GM12875 (cell line): ENCODE data around the gene CRIP1.

Source experiments
- H3K4me3 ChIP-seq: one replicate; pipeline ENCODE4 v1.5.1; 2011; ENCODE audit warnings: low read depth, low read length, control low read depth
- TF ChIP-seq, protein P1 (sequence below): IDR thresholded peaks from 2 replicates; pipeline ENCODE4 v1.5.1; 2011; ENCODE audit warnings: low read depth, mild to moderate bottlenecking, control low read depth, inconsistent platforms, low read length, moderate library complexity, borderline replicate concordance; ENCODE audit not compliant: insufficient read depth

The CRIP1 gene

DNA sequence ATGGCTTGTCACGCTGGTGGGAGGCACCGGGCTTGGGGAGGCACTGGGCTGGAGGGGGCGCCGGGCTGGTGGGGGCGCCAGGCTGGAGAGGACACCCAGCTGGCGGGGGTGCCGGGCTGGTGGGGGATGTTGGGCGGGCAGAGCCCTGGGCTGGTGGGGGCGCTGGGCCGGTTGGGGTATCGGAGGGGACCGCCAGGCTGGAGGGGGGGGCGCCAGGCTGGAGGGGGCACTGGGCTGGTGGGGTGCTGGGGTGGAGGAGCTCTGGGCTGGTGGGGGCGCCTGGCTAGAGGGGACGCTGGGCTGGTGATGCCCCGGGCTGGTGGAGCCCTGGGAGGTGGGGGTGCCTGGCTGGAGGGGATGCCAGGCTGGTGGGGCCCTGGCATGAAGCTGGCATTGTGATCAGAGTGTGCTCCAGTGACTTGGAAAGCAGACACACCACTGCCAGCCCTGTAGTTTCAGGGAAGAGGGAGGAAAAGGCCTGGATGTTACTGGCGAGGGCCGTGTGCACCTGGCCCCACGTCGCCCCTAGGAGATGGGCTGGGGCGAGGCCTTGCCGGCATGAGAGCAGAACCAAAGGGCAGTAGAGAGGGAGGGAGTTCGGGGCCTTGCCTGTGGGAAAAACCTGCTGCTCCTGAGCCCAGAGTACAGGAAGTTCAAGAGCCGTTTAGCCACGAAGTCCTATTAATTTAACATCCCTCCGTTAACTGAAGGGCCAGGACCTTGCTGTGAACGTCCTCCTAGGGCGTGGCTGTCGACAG, 17.4 kb downstream of the CRIP1 start:
- TF ChIP-seq, protein P1, sequence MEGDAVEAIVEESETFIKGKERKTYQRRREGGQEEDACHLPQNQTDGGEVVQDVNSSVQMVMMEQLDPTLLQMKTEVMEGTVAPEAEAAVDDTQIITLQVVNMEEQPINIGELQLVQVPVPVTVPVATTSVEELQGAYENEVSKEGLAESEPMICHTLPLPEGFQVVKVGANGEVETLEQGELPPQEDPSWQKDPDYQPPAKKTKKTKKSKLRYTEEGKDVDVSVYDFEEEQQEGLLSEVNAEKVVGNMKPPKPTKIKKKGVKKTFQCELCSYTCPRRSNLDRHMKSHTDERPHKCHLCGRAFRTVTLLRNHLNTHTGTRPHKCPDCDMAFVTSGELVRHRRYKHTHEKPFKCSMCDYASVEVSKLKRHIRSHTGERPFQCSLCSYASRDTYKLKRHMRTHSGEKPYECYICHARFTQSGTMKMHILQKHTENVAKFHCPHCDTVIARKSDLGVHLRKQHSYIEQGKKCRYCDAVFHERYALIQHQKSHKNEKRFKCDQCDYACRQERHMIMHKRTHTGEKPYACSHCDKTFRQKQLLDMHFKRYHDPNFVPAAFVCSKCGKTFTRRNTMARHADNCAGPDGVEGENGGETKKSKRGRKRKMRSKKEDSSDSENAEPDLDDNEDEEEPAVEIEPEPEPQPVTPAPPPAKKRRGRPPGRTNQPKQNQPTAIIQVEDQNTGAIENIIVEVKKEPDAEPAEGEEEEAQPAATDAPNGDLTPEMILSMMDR: no peak
- no peak overlapping the region for H3K4me3 ChIP-seq

DNA sequence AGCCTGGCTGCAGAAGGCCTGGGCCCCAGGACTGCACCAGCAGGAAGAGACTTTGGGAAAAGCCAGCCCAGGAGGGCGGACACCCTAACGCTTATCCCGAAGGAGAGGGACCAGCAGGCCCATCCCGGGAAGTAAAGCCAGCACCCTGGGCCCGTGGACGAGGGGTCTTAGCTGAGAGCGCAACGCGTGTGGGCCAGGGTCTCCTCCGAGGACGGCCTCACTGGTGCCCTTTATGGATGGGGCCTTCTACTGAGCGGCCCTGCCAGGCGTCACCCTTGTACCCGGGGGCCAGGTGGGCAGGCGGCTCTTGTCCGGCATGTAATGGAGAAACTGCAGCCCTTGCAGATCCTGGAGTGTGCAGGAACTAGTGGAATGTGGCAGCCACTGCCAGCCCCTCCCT, 18.4 kb downstream of the CRIP1 start:
- TF ChIP-seq, protein P1: no peak
- H3K4me3 ChIP-seq: no peak overlapping the region

DNA sequence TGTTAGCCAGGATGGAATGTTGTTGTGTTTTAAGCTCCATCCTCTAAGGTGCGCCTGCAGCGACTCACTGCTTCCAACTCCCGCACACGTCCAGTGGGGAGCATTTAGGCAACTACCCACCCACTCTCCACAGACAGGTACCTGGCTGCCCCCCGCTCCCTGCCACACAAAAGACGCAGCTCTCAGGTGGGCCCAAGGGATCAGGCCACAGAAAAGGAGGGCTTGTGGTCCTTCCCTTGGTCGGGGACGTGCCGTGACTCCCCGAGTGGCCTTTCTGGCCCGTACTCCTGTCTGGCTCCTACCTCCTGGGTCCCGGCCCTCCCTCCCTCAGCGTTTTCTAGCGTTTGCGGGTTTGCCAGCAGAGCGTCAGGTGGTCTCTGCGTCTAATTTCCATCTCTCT, 20.6 kb downstream of the CRIP1 start:
- TF ChIP-seq, protein P1: no peak
- no peak overlapping the region for H3K4me3 ChIP-seq

DNA sequence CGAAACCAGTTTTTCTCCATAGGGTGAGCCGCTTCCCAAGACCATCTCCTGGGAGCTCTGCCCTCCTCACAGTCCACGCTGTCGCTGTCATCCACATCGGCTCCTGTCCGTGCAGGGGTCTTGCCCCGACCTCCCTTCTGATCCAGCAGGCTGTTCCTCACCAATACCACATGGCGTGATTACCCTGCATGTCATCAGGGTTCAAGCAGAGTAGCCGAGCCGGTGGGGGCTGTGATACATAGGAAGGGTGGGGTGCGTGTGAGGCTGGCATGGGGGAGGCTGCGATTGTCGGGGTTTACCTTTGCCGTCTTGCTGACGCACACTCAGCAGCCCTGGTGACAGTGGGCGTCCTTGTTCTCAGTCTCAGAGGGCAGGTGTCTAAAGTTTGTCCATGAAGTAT, 21.4 kb downstream of the CRIP1 start:
- H3K4me3 ChIP-seq: no peak overlapping the region
- TF ChIP-seq, protein P1: no peak

DNA sequence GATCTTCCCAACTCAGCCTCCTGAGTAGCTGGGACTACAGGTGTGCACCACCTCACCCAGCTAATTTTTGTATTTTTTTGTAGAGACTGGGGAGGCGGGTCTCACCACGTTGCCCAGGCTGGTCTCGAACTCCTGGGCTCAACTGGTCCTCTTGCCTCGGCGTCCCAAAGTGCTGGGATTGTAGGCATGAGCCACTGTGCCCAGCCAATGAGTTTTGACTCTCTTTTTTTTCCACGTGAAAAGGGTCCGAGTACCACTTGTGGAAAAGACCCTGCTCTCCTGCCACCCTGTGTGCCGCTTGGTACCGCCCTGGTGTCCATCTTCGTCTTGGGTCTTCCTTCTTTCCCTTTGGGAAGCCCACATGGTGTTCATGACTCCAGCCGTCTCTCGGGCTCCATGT, 21.9 kb downstream of the CRIP1 start:
- TF ChIP-seq, protein P1: no peak
- no peak overlapping the region for H3K4me3 ChIP-seq

DNA sequence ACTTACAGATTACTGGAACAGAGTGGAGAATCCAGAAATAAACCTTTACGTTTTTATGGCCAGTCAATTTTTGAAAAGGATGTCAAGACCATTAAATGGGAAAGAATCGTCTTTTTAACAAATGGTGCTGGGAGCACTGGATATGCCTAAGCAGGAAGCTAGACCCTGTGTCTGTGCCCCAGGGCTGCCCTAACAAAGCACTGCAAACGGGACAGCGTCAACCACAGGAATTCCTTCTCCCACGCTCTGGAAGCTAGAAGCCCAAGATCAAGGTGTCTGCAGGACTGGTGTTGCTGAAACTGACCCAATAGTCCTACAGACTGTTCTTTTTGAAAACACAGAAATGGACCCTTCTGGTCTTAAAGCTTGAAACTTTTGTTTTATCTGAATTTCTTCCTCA, 30.4 kb downstream of the CRIP1 start:
- H3K4me3 ChIP-seq: no peak overlapping the region
- TF ChIP-seq, protein P1: no peak

DNA sequence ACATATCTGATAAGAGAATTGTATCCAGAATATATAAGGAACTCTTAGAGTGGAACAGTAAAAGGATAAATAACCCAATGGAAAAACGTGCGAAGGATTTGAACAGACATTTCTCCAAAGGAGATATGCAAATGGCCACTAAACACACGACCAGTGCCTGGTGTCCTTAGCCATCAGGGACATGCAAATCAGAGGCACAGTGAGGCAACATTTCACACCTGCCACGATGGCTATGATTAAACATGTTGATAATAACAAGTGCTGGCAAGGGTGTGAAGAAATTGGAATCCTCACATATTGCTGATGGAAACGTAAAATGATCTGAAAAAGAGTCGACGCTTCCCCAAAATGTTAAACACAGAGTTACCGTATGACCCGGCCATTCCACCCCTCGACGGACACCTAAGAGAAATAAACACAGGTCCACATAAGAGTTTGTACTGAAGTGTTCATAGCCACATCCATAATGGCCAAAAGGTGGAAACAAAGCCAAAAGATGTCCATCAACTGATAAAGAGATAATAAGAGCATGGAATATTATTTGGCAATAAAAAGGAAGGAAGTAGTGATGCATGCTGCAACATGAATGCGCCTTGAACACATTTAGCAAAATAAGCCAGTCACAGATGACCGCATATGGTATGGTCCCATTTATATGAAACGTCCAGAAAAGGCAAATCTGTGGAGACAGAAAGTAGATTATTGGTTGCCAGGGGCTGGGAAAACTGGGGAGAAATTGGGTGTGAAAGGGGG, 33.4 kb downstream of the CRIP1 start:
- TF ChIP-seq, protein P1: no peak
- H3K4me3 ChIP-seq: no peak overlapping the region
